ENCODE results near the gene MYT1. TPM values are rescaled to one million over a fixed set of nuclear protein-coding genes. Genes with fewer than 3 reads are reported as not detected.

Gene MYT1
- total and polyA plus RNA-seq, 4 donors, result under 0.01 to 6.5 (median 0.08) TPM

GRCh38 chr20:64222851-64223525 is 58.7 kb downstream of the MYT1 start:
- peak overlapping the region in 1 of 2 donors; percentile 87 for H3K27ac ChIP-seq (ENCODE audit: low read depth in 1 of 2, low read length in 2 of 2)

GRCh38 chr20:64223526-64224067 is 59.3 kb downstream of the MYT1 start:
- TF ChIP-seq HNF4A (conservative IDR thresholded peaks at IDR 0.05) (no peak), RXRA (IDR thresholded peaks at IDR 0.05) (peak in 1 of 2 donors; percentile 37)
- Histone ChIP-seq H3K27ac (ENCODE audit: low read depth in 1 of 2, low read length in 2 of 2) (peak overlapping the region in 1 of 2 donors; percentile 26), H3K9ac (ENCODE audit: low read depth in 1 of 2, low read length in 2 of 2) (no peak overlapping the region), H3K27me3 (ENCODE audit: control insufficient read depth in 4 of 4, insufficient read depth in 4 of 4, low read length in 3 of 4) (no peaks in the 10 kb centered on the region), H3K9me3 (ENCODE audit: control insufficient read depth in 4 of 4, low read length in 3 of 4) (no peaks in the 10 kb centered on the region), H3K36me3 (ENCODE audit: control insufficient read depth in 4 of 4, insufficient read depth in 3 of 4, low read depth in 1 of 4, low read length in 3 of 4) (no peaks in the 10 kb centered on the region), H3K4me3 (ENCODE audit: low read depth in 1 of 3, low read length in 3 of 3) (no peak overlapping the region), H3K4me1 (ENCODE audit: control insufficient read depth in 4 of 4, insufficient read depth in 4 of 4, low read length in 3 of 4) (peaks cover 1 to 29% (median 17%) of the 10 kb centered on the region in 4 donors)
- 76% methylated on average over 13 of the region's 13 CpGs for WGBS
- DNase-seq (ENCODE audit: low spot score), result peak; percentile 70

More at GRCh38 chr20:64222851-64223525, 58.7 kb downstream of the MYT1 start:
- DNase-seq (ENCODE audit: low spot score), result no peak
- TF ChIP-seq, protein P1, sequence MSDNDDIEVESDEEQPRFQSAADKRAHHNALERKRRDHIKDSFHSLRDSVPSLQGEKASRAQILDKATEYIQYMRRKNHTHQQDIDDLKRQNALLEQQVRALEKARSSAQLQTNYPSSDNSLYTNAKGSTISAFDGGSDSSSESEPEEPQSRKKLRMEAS (IDR thresholded peaks at IDR 0.05), result no peak
- TF ChIP-seq, protein P2, sequence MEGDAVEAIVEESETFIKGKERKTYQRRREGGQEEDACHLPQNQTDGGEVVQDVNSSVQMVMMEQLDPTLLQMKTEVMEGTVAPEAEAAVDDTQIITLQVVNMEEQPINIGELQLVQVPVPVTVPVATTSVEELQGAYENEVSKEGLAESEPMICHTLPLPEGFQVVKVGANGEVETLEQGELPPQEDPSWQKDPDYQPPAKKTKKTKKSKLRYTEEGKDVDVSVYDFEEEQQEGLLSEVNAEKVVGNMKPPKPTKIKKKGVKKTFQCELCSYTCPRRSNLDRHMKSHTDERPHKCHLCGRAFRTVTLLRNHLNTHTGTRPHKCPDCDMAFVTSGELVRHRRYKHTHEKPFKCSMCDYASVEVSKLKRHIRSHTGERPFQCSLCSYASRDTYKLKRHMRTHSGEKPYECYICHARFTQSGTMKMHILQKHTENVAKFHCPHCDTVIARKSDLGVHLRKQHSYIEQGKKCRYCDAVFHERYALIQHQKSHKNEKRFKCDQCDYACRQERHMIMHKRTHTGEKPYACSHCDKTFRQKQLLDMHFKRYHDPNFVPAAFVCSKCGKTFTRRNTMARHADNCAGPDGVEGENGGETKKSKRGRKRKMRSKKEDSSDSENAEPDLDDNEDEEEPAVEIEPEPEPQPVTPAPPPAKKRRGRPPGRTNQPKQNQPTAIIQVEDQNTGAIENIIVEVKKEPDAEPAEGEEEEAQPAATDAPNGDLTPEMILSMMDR (IDR thresholded peaks at IDR 0.05; ENCODE audit: low read depth, low read length, missing input control), result no peak
- no peak for TF ChIP-seq EGR1 (IDR thresholded peaks at IDR 0.05; ENCODE audit: low read depth in 2 of 2)
- TF ChIP-seq FOXA1 (IDR thresholded peaks at IDR 0.05), result no peak
- no peak for TF ChIP-seq RXRA (IDR thresholded peaks at IDR 0.05)
- no peak for TF ChIP-seq HNF4A (conservative IDR thresholded peaks at IDR 0.05)
- H3K4me3 ChIP-seq (ENCODE audit: low read depth in 1 of 3, low read length in 3 of 3), result no peak overlapping the region
- 90% methylated on average over 20 of the region's 20 CpGs for WGBS
- H3K9me3 ChIP-seq (ENCODE audit: control insufficient read depth in 4 of 4, low read length in 3 of 4), result no peaks in the 10 kb centered on the region
- H3K4me1 ChIP-seq (ENCODE audit: control insufficient read depth in 4 of 4, insufficient read depth in 4 of 4, low read length in 3 of 4), result peaks cover 1 to 29% (median 17%) of the 10 kb centered on the region in 4 donors
- H3K27me3 ChIP-seq (ENCODE audit: control insufficient read depth in 4 of 4, insufficient read depth in 4 of 4, low read length in 3 of 4), result no peaks in the 10 kb centered on the region
- no peak overlapping the region for H3K9ac ChIP-seq (ENCODE audit: low read depth in 1 of 2, low read length in 2 of 2)
- H3K36me3 ChIP-seq (ENCODE audit: control insufficient read depth in 4 of 4, insufficient read depth in 3 of 4, low read depth in 1 of 4, low read length in 3 of 4), result no peaks in the 10 kb centered on the region

DNA sequence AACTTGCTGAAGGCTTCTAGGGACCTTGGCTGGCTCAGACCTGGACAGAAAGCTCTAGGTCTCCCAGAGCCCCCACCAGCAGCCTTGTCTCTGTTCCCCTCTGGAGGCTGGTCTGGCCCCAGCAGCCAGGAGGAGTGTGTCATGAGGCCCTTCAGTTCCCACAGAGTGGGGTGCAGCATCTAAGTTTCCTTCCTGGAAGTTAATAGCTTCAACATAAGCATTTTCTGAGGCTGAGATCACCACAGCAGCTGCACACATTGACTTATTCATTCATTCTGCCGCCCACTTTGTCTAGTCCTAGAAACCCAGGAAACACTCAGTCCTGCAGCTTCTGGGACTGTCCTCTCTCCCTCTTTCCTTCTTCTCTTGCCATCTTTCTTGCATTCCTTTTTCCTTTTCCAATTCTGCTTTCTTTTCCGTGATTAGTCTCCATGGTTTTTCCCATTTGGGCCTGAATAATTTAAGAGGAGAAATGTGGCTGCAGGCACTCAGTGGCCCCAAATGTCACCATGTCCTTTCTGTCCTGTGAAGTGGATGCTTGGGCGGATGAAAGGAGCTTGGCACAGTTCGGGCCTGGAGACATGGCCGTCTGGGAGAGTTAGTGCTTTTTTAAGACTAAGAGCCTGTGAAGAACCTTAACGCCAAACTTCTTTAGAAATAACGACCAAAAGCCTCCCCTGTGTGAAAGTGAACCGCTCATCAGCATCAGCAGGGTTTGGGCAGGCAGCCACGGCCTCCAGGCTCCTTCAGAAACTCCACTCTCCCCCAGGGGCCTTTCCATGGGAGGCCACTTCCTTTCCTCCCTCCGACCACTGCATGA is 60.3 kb downstream of the MYT1 start:
- no peak for DNase-seq (ENCODE audit: low spot score)
- peaks cover 1 to 29% (median 17%) of the 10 kb centered on the region in 4 donors for H3K4me1 ChIP-seq (ENCODE audit: control insufficient read depth in 4 of 4, insufficient read depth in 4 of 4, low read length in 3 of 4)
- peak overlapping the region in 1 of 2 donors; percentile 26 for H3K27ac ChIP-seq (ENCODE audit: low read depth in 1 of 2, low read length in 2 of 2)
- no peak overlapping the region for H3K4me3 ChIP-seq (ENCODE audit: low read depth in 1 of 3, low read length in 3 of 3)
- H3K27me3 ChIP-seq (ENCODE audit: control insufficient read depth in 4 of 4, insufficient read depth in 4 of 4, low read length in 3 of 4), result no peaks in the 10 kb centered on the region
- 87% methylated on average over 10 of the region's 10 CpGs for WGBS
- no peaks in the 10 kb centered on the region for H3K36me3 ChIP-seq (ENCODE audit: control insufficient read depth in 4 of 4, insufficient read depth in 3 of 4, low read depth in 1 of 4, low read length in 3 of 4)
- H3K9me3 ChIP-seq (ENCODE audit: control insufficient read depth in 4 of 4, low read length in 3 of 4), result no peaks in the 10 kb centered on the region
- no peak overlapping the region for H3K9ac ChIP-seq (ENCODE audit: low read depth in 1 of 2, low read length in 2 of 2)
- TF ChIP-seq, protein P1 (IDR thresholded peaks at IDR 0.05), result no peak
- TF ChIP-seq EGR1 (IDR thresholded peaks at IDR 0.05; ENCODE audit: low read depth in 2 of 2) (no peak), ATF3 (IDR thresholded peaks at IDR 0.05) (no peak), NR2F2 (IDR thresholded peaks at IDR 0.05) (no peak), GABPA (IDR thresholded peaks at IDR 0.05 in 1 of 2, conservative IDR thresholded peaks at IDR 0.05 in 1 of 2) (no peak), FOXA1 (IDR thresholded peaks at IDR 0.05) (no peak), JUND (IDR thresholded peaks at IDR 0.05) (no peak), TAF1 (conservative IDR thresholded peaks at IDR 0.05) (no peak), RXRA (IDR thresholded peaks at IDR 0.05) (no peak), SP1 (IDR thresholded peaks at IDR 0.05) (no peak), ZBTB33 (IDR thresholded peaks at IDR 0.05) (no peak), HNF4G (IDR thresholded peaks at IDR 0.05) (no peak)
- TF ChIP-seq, protein P3, sequence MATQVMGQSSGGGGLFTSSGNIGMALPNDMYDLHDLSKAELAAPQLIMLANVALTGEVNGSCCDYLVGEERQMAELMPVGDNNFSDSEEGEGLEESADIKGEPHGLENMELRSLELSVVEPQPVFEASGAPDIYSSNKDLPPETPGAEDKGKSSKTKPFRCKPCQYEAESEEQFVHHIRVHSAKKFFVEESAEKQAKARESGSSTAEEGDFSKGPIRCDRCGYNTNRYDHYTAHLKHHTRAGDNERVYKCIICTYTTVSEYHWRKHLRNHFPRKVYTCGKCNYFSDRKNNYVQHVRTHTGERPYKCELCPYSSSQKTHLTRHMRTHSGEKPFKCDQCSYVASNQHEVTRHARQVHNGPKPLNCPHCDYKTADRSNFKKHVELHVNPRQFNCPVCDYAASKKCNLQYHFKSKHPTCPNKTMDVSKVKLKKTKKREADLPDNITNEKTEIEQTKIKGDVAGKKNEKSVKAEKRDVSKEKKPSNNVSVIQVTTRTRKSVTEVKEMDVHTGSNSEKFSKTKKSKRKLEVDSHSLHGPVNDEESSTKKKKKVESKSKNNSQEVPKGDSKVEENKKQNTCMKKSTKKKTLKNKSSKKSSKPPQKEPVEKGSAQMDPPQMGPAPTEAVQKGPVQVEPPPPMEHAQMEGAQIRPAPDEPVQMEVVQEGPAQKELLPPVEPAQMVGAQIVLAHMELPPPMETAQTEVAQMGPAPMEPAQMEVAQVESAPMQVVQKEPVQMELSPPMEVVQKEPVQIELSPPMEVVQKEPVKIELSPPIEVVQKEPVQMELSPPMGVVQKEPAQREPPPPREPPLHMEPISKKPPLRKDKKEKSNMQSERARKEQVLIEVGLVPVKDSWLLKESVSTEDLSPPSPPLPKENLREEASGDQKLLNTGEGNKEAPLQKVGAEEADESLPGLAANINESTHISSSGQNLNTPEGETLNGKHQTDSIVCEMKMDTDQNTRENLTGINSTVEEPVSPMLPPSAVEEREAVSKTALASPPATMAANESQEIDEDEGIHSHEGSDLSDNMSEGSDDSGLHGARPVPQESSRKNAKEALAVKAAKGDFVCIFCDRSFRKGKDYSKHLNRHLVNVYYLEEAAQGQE (IDR thresholded peaks at IDR 0.05), result no peak
